ENCODE results near the gene USP40.

GRCh38 chr2:233429175-233429897 lies 137.2 kb downstream of the USP40 start:
- TF ChIP-seq GTF3C2 (IDR thresholded peaks at IDR 0.05; ENCODE audit: borderline replicate concordance, extremely low read depth, insufficient read length) (no peak), MAZ (CRISPR knock-in tag; conservative IDR thresholded peaks at IDR 0.05 in 1 of 2, IDR thresholded peaks at IDR 0.05 in 1 of 2) (no peak), REST (IDR thresholded peaks at IDR 0.05; ENCODE audit: borderline replicate concordance) (no peak), REST (CRISPR knock-in tag; IDR thresholded peaks at IDR 0.05; ENCODE audit: low read depth) (no peak), CTCF (IDR thresholded peaks at IDR 0.05 in 2 of 3, conservative IDR thresholded peaks at IDR 0.05 in 1 of 3; ENCODE audit: insufficient read depth in 2 of 3, low read depth in 1 of 3, low read length in 3 of 3) (no peak)
